HEK293 (cell line): ENCODE results near the gene SERINC4.
A peak's percentile ranks its signal among the peaks of the same experiment; 100 is the strongest.

Experiments used
- IKZF3 ChIP-seq: fragments of 450-650 bp; IDR thresholded peaks from 2 replicates; pipeline ENCODE4 v1.5.0; 2018; ENCODE audit warnings: missing biosample characterization, mild to moderate bottlenecking, missing genetic modification characterization, moderate library complexity
- MEIS1 ChIP-seq: sonication (generic); formaldehyde crosslinking; IDR thresholded peaks from 2 replicates; pipeline ENCODE4 v1.8.1; 2022; ENCODE audit warnings: missing genetic modification reagents, mild to moderate bottlenecking, borderline replicate concordance
- MYNN ChIP-seq: fragments of 450-650 bp; formaldehyde crosslinking; IDR thresholded peaks from 2 replicates; pipeline ENCODE4 v1.5.1; 2016; ENCODE audit warnings: missing biosample characterization, missing genetic modification characterization, borderline replicate concordance
- ZEB2 ChIP-seq: fragments of 450-650 bp; formaldehyde crosslinking; IDR thresholded peaks from 2 replicates; pipeline ENCODE4 v1.5.1; 2016; ENCODE audit warnings: missing biosample characterization, missing genetic modification characterization
- ZFP37 ChIP-seq: fragments of 450-650 bp; formaldehyde crosslinking; IDR thresholded peaks from 2 replicates; pipeline ENCODE4 v1.5.1; 2016; ENCODE audit warnings: missing biosample characterization, missing genetic modification characterization
- ZNF121 ChIP-seq: fragments of 450-650 bp; formaldehyde crosslinking; IDR thresholded peaks from 2 replicates; pipeline ENCODE4 v1.5.1; 2016; ENCODE audit warnings: missing biosample characterization, missing genetic modification characterization
- ZNF138 ChIP-seq: fragments of 450-650 bp; formaldehyde crosslinking; IDR thresholded peaks from 2 replicates; pipeline ENCODE4 v1.5.1; 2016; ENCODE audit warnings: missing biosample characterization, missing genetic modification characterization, borderline replicate concordance
- ZNF175 ChIP-seq: fragments of 450-650 bp; formaldehyde crosslinking; IDR thresholded peaks from 2 replicates; pipeline ENCODE4 v1.5.1; 2016; ENCODE audit warnings: missing biosample characterization, missing genetic modification characterization
- ZNF23 ChIP-seq: fragments of 450-650 bp; formaldehyde crosslinking; IDR thresholded peaks from 2 replicates; pipeline ENCODE4 v1.5.1; 2016; ENCODE audit warnings: missing biosample characterization, missing genetic modification characterization, borderline replicate concordance
- ZNF302 ChIP-seq: fragments of 450-650 bp; formaldehyde crosslinking; IDR thresholded peaks from 2 replicates; pipeline ENCODE4 v1.5.1; 2016; ENCODE audit warnings: missing biosample characterization, missing genetic modification characterization, low read depth
- ZNF335 ChIP-seq: fragments of 450-650 bp; formaldehyde crosslinking; conservative IDR thresholded peaks from 2 replicates; pipeline ENCODE4 v1.5.1; 2016; ENCODE audit warnings: missing biosample characterization, missing genetic modification characterization
- ZNF341 ChIP-seq: fragments of 450-650 bp; formaldehyde crosslinking; IDR thresholded peaks from 2 replicates; pipeline ENCODE4; 2016; ENCODE audit warnings: low read depth, missing biosample characterization, missing genetic modification characterization
- ZNF394 ChIP-seq: fragments of 450-650 bp; formaldehyde crosslinking; IDR thresholded peaks from 2 replicates; pipeline ENCODE4 v1.5.1; 2016; ENCODE audit warnings: missing biosample characterization, missing genetic modification characterization, mild to moderate bottlenecking, moderate library complexity, borderline replicate concordance
- ZNF423 ChIP-seq: fragments of 450-650 bp; formaldehyde crosslinking; IDR thresholded peaks from 2 replicates; pipeline ENCODE4 v1.5.1; 2016; ENCODE audit warnings: missing biosample characterization, missing genetic modification characterization
- ZNF426 ChIP-seq: fragments of 450-650 bp; formaldehyde crosslinking; IDR thresholded peaks from 2 replicates; pipeline ENCODE4 v1.5.1; 2017; ENCODE audit warnings: missing biosample characterization, missing genetic modification characterization, mild to moderate bottlenecking, inconsistent platforms, moderate library complexity
- ZNF473 ChIP-seq: fragments of 450-650 bp; formaldehyde crosslinking; IDR thresholded peaks from 2 replicates; pipeline ENCODE4 v1.5.1; 2017; ENCODE audit warnings: missing biosample characterization, missing genetic modification characterization
- ZNF521 ChIP-seq: fragments of 450-650 bp; formaldehyde crosslinking; IDR thresholded peaks from 2 replicates; pipeline ENCODE4 v1.5.1; 2017; ENCODE audit warnings: missing biosample characterization, mild to moderate bottlenecking, missing genetic modification characterization
- ZNF560 ChIP-seq: fragments of 450-650 bp; formaldehyde crosslinking; IDR thresholded peaks from 2 replicates; pipeline ENCODE4 v1.5.1; 2017; ENCODE audit warnings: missing biosample characterization, missing genetic modification characterization, borderline replicate concordance
- ZNF561 ChIP-seq: fragments of 450-650 bp; IDR thresholded peaks from 2 replicates; pipeline ENCODE4 v1.5.1; 2018; ENCODE audit warnings: missing biosample characterization, missing genetic modification characterization, borderline replicate concordance
- ZNF596 ChIP-seq: fragments of 450-650 bp; IDR thresholded peaks from 2 replicates; pipeline ENCODE4 v1.5.0; 2018; ENCODE audit warnings: missing biosample characterization, mild to moderate bottlenecking, missing genetic modification characterization, moderate library complexity
- ZNF600 ChIP-seq: fragments of 450-650 bp; formaldehyde crosslinking; IDR thresholded peaks from 2 replicates; pipeline ENCODE4 v1.5.1; 2016; ENCODE audit warnings: missing biosample characterization, missing genetic modification characterization
- ZNF677 ChIP-seq: fragments of 450-650 bp; IDR thresholded peaks from 2 replicates; pipeline ENCODE4 v1.5.0; 2018; ENCODE audit warnings: missing biosample characterization, mild to moderate bottlenecking, missing genetic modification characterization, moderate library complexity
- ZNF776 ChIP-seq: fragments of 450-650 bp; formaldehyde crosslinking; IDR thresholded peaks from 2 replicates; pipeline ENCODE4 v1.5.0; 2017; ENCODE audit warnings: missing biosample characterization, missing genetic modification characterization, borderline replicate concordance
- ZNF785 ChIP-seq: fragments of 450-650 bp; formaldehyde crosslinking; IDR thresholded peaks from 2 replicates; pipeline ENCODE4 v1.5.1; 2016; ENCODE audit warnings: missing biosample characterization, missing genetic modification characterization
- ZNF791 ChIP-seq: fragments of 450-650 bp; formaldehyde crosslinking; IDR thresholded peaks from 2 replicates; pipeline ENCODE4 v1.5.1; 2016; ENCODE audit warnings: missing biosample characterization, missing genetic modification characterization
- TF ChIP-seq, protein P1 (sequence below): fragments of 450-650 bp; formaldehyde crosslinking; IDR thresholded peaks from 2 replicates; pipeline ENCODE4 v1.5.1; 2017; ENCODE audit warnings: missing biosample characterization, missing genetic modification characterization
- TF ChIP-seq, protein P2 (sequence below): fragments of 450-650 bp; formaldehyde crosslinking; IDR thresholded peaks from 2 replicates; pipeline ENCODE4 v1.5.1; 2016; ENCODE audit warnings: missing biosample characterization, missing genetic modification characterization
- TF ChIP-seq, protein P3 (sequence below): fragments of 450-650 bp; formaldehyde crosslinking; IDR thresholded peaks from 2 replicates; pipeline ENCODE4 v1.5.1; 2017; ENCODE audit warnings: missing biosample characterization, missing genetic modification characterization
- TF ChIP-seq, protein P4 (sequence below): fragments of 450-650 bp; formaldehyde crosslinking; IDR thresholded peaks from 2 replicates; pipeline ENCODE4 v1.5.1; 2017; ENCODE audit warnings: missing biosample characterization, missing genetic modification characterization
- TF ChIP-seq, protein P5 (sequence below): fragments of 450-650 bp; IDR thresholded peaks from 2 replicates; pipeline ENCODE4 v1.5.1; 2018; ENCODE audit warnings: missing biosample characterization, mild to moderate bottlenecking, missing genetic modification characterization

The SERINC4 gene

DNA sequence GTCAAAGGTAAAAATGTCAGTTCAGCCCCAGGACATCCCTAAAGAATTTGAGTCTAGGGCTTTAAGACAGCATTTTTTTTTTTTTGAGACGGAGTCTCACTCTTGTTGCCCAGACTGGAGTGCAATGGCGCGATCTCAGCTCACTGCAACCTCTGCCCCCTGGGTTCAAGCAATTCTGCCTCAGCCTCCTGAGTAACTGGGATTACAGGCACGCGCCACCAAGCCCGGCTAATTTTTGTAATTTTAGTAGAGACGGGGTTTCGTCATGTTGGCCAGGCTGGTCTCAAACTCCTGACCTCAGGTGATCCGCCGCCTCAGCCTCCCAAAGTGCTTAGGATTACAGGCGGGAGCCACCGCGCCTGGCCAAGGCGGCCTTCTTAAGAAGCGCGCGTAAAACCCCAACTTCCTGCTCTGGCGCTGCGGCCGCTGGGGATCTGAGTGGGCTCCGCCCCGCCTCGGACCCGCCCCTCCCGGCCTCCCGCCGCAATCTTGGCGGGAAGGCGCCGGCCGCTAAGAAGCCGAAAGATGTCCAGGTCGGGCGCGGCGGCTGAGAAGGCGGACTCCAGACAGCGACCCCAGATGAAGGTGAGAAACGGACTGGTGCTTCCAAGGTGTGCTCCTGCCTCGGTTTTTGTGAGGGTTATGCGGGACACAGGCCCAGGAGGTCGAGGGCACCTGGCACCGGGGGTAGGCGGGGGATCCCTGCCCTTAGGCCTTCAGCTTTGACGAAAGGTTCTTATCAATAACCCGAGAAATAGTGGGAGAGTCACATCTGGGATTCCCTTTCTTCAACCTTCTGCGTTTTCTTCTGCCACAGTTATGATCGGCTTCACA, 26.7 kb upstream of the SERINC4 start, which contains the start of gene WDR76 (continued):
- TF ChIP-seq, protein P1, sequence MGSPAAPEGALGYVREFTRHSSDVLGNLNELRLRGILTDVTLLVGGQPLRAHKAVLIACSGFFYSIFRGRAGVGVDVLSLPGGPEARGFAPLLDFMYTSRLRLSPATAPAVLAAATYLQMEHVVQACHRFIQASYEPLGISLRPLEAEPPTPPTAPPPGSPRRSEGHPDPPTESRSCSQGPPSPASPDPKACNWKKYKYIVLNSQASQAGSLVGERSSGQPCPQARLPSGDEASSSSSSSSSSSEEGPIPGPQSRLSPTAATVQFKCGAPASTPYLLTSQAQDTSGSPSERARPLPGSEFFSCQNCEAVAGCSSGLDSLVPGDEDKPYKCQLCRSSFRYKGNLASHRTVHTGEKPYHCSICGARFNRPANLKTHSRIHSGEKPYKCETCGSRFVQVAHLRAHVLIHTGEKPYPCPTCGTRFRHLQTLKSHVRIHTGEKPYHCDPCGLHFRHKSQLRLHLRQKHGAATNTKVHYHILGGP (tag by site-specific recombination): no peak; the same call in 1 of the 2 replicates
- TF ChIP-seq ZEB2 (tag by site-specific recombination) (peak; percentile 75), ZNF23 (tag by site-specific recombination) (no peak), ZNF175 (no peak), ZNF791 (no peak), ZNF138 (tag by site-specific recombination) (no peak), ZFP37 (tag by site-specific recombination) (no peak), MEIS1 (CRISPR knock-in tag) (no peak), ZNF394 (tag by site-specific recombination) (no peak), ZNF121 (tag by site-specific recombination) (no peak; the same call in 1 of the 2 replicates), ZNF600 (tag by site-specific recombination) (peak; percentile 89), ZNF426 (tag by site-specific recombination) (no peak), IKZF3 (0 out of 2 replicates have a peak, but pooled peaks have one; percentile 13), ZNF785 (peak; percentile 38; the same call in 1 of the 2 replicates), ZNF423 (tag by site-specific recombination) (no peak), ZNF302 (tag by site-specific recombination) (no peak), ZNF560 (tag by site-specific recombination) (no peak), ZNF341 (tag by site-specific recombination) (no peak), ZNF596 (no peak), ZNF521 (no peak), MYNN (tag by site-specific recombination) (no peak), ZNF561 (0 out of 2 replicates have a peak, but pooled peaks have one; percentile 45), ZNF335 (tag by site-specific recombination) (peak; percentile 86), ZNF473 (tag by site-specific recombination) (no peak), ZNF776 (tag by site-specific recombination) (no peak), ZNF677 (tag by site-specific recombination) (no peak)
- TF ChIP-seq, protein P2, sequence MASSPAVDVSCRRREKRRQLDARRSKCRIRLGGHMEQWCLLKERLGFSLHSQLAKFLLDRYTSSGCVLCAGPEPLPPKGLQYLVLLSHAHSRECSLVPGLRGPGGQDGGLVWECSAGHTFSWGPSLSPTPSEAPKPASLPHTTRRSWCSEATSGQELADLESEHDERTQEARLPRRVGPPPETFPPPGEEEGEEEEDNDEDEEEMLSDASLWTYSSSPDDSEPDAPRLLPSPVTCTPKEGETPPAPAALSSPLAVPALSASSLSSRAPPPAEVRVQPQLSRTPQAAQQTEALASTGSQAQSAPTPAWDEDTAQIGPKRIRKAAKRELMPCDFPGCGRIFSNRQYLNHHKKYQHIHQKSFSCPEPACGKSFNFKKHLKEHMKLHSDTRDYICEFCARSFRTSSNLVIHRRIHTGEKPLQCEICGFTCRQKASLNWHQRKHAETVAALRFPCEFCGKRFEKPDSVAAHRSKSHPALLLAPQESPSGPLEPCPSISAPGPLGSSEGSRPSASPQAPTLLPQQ: peak; percentile 73; the same call in 1 of the 2 replicates
- TF ChIP-seq, protein P3, sequence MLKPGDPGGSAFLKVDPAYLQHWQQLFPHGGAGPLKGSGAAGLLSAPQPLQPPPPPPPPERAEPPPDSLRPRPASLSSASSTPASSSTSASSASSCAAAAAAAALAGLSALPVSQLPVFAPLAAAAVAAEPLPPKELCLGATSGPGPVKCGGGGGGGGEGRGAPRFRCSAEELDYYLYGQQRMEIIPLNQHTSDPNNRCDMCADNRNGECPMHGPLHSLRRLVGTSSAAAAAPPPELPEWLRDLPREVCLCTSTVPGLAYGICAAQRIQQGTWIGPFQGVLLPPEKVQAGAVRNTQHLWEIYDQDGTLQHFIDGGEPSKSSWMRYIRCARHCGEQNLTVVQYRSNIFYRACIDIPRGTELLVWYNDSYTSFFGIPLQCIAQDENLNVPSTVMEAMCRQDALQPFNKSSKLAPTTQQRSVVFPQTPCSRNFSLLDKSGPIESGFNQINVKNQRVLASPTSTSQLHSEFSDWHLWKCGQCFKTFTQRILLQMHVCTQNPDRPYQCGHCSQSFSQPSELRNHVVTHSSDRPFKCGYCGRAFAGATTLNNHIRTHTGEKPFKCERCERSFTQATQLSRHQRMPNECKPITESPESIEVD (tag by site-specific recombination): no peak
- TF ChIP-seq, protein P4, sequence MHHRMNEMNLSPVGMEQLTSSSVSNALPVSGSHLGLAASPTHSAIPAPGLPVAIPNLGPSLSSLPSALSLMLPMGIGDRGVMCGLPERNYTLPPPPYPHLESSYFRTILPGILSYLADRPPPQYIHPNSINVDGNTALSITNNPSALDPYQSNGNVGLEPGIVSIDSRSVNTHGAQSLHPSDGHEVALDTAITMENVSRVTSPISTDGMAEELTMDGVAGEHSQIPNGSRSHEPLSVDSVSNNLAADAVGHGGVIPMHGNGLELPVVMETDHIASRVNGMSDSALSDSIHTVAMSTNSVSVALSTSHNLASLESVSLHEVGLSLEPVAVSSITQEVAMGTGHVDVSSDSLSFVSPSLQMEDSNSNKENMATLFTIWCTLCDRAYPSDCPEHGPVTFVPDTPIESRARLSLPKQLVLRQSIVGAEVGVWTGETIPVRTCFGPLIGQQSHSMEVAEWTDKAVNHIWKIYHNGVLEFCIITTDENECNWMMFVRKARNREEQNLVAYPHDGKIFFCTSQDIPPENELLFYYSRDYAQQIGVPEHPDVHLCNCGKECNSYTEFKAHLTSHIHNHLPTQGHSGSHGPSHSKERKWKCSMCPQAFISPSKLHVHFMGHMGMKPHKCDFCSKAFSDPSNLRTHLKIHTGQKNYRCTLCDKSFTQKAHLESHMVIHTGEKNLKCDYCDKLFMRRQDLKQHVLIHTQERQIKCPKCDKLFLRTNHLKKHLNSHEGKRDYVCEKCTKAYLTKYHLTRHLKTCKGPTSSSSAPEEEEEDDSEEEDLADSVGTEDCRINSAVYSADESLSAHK (tag by site-specific recombination): no peak
- TF ChIP-seq, protein P5, sequence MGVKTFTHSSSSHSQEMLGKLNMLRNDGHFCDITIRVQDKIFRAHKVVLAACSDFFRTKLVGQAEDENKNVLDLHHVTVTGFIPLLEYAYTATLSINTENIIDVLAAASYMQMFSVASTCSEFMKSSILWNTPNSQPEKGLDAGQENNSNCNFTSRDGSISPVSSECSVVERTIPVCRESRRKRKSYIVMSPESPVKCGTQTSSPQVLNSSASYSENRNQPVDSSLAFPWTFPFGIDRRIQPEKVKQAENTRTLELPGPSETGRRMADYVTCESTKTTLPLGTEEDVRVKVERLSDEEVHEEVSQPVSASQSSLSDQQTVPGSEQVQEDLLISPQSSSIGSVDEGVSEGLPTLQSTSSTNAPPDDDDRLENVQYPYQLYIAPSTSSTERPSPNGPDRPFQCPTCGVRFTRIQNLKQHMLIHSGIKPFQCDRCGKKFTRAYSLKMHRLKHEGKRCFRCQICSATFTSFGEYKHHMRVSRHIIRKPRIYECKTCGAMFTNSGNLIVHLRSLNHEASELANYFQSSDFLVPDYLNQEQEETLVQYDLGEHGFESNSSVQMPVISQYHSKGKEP (tag by site-specific recombination): no peak
